Stimulated activated CD8-positive, alpha-beta memory T cell treated with anti-CD3 and anti-CD28 coated beads, Interleukin-15, amount 100 ng/mL, for 48 hours (primary cell): ENCODE data around the gene CDC27.
"Not testable (repeated sequence)": the region's sequence is repeated elsewhere in the genome, so short reads cannot be mapped to it uniquely, and the experiment has no call there.

Experiments
- DNase-seq, 2 donors: peaks; one replicate each; pipeline ENCODE4 v3.0.0-alpha.2; 2020; ENCODE audit warnings: low read depth in 2 of 2

The CDC27 gene

DNA sequence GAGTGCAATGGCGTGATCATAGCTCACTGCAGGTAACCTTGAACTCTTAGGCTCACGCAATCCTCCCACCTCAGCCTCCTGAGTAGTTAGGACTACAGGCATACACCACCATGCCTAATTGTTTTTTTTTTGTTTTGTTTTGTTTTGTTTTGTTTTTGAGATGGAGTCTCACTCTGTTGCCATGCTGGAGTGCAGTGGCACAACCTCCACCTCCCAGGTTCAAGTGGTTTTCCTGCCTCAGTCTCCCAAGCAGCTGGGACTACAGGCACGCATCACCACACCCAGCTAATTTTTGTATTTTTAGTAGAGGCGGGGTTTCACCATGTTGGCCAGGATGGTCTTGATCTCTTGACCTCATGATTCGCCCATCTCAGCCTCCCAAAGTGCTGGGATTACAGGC lies 54.7 kb downstream of the CDC27 start:
- DNase-seq = not testable (repeated sequence)

- no peak for DNase-seq
Measured at GRCh38 chr17:47131761-47132160, 57.3 kb downstream of the CDC27 start.

DNA sequence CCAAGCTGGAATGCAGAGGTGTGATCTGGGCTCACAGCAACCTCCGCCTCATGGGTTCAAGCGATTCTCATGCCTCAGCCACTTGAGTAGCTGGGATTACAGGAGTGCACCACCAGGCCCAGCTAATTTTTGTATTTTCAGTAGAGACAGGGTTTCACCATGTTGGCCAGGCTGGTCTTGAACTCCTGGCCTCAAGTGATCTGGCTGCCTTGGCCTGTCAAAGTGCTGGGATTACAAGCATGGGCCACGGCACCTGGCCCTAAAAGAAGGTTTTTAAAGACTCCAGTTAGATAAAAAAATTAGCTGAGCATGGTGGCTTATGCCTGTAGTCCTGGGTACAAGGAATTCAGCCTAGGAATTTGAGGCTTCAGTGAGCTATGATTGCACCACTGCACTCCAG lies 62.3 kb downstream of the CDC27 start:
- DNase-seq = not testable (repeated sequence)

GRCh38 chr17:47123262-47123661 lies 65.8 kb downstream of the CDC27 start:
- not testable (repeated sequence) for DNase-seq

- DNase-seq = no peak
Measured at GRCh38 chr17:47120521-47121095, 68.5 kb downstream of the CDC27 start.

DNA sequence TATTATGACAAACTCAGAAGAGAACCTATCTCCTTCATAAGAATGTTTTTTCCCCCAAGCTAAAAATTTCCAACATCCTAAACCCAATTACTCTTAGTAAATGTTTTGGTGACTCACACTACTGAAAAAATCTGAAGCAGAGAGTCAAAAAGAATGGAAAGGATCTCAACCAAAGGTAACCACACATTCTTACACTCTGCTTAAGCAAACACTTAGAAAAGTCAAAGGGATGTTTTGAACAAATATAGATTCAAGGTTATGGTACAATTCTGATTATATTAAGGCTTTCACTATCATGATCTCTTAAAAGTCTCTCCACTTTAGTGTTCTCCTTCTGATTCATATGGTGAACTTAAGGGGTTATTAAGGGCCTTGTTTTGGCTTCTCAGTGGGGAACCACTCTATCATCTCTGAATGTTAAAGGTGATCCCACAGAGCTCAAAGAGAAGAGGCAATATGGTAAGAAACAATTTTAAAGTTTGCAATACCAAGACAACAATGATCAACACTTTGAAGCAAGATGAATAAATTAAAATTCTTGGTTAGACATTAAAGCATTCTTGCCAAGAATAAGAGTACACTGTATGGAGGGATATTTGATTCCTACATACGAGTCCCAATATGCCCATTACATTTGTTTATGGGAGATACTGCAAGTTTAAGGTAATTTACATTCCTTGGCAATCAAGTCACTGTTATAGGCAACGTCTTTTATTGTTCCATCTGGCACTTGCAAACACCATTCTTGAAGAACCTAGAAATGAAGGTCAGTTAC lies 69.2 kb downstream of the CDC27 start:
- DNase-seq = no peak

GRCh38 chr17:47117386-47117785 lies 71.7 kb downstream of the CDC27 start:
- DNase-seq = no peak

DNA sequence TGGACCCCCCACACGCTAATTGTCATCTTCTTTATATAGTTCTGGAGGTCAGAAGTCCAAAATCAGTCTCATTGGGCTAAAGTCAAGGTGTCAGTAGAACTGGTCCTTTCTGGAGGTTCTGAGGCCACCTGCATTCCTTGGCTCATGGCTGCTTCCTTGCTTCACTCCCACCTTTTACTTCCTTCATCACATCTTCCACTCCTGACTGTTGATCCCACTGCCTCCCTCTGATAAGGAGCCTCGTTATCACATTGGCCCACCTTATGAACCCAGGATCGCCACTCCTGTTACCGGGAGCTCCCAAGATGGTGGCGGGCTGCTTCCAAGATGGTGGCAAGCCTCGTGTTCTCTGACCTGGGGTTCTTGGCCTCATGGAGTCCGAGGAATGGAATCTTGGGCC lies 83.0 kb downstream of the CDC27 start:
- DNase-seq = no peak

DNA sequence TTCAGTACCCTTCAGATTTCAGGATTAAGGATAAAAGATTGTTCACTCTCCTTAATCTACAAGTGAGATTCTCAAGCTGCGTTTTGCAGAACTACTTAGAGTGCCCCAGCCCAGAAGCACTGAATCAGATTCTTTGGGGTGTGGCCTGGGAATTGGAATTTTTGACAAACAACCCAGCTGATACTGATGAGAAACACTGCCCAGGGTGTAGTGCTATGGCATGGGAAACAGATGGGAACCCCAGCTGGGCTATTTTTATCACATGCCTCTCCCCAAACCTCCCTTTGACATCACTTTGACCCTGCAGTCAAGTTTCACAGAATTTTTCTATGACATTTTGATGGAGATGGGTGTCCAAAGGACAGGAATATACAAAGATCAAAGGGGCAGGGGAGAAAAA lies 83.8 kb downstream of the CDC27 start:
- DNase-seq = not testable (repeated sequence)

DNA sequence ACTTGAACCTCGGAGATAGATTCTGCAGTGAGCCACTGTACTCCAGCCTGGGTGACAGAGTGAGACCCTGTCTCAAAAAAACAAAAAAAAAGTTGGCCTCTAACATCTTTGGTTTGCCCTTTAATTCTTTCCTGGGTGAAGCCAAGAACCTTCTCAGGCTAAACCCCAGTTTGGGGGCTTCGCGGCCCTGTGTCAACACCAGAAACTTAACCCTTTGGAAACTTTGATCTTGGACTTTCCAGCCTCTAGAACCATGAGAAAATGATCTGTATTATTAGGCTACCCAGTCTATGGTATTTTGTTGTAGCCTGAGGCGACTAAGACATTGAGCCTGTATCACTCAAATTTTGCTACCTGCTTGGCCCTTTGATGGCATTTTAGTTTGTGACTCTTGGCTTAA lies 86.2 kb downstream of the CDC27 start:
- no peak for DNase-seq

DNA sequence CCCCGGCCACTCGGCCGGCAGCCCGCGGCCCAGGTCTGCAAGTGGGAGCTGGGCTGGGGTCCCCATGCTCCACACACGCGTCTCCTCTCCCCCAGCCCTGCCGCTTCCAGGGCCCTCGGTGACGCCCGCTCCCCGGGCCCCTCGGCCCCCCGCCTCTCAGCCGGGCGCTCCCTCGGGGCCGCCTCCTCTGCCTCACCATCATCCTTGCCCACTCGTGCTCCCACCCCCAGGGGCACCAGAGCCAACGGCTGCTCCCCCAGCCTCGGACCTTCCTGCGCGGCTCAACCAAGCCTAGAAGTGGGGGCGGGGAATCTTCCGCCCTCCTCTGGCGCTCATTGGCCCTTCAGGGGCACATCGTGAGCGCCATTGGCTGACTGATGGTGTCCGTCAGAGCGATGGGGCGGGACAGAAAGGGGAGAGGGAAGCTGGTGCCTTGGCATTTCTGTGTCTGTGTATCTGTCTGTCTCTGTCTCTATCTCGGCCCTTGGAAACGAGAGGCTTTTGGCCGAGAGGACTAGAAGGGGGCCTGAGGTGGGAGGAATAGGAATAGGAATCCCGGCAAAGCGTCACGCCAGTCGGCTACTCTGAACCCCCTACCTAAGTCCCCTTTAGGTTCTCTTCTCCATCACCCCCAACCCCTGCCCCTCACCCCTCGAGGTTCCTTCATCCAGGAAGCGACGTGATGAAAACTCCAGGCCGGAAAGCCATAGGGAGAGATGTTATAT lies 88.9 kb downstream of the CDC27 start:
- peak; percentile 82 to 83 for DNase-seq

GRCh38 chr17:47099451-47099986 lies 89.6 kb downstream of the CDC27 start:
- no peak for DNase-seq

- DNase-seq = no peak
Measured at GRCh38 chr17:47096343-47096742, 92.8 kb downstream of the CDC27 start.

DNA sequence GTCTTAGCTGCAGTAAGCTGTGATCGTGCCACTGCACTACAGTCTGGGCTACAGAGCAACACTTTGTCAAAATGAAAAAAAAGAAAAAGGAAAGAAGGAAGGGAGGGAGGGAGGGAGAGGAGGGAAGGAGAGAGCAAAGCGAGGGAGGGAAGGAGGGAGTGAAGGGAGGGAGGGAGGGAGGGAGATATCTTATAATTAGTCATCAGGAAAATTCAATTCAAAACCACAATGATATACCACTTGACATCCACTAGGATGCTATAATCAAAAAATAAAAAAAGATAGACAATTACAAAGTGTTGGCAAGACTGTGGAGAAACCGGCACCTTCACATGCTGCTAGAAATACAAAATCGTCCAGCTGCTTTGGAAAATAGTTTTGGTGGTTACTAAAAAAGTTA lies 93.8 kb downstream of the CDC27 start:
- DNase-seq = no peak

- DNase-seq = no peak
Measured at GRCh38 chr17:47087093-47087492, 102.0 kb downstream of the CDC27 start.

GRCh38 chr17:47085736-47086135 lies 103.4 kb downstream of the CDC27 start:
- DNase-seq = no peak

GRCh38 chr17:47078801-47079200 lies 110.3 kb downstream of the CDC27 start:
- no peak for DNase-seq

DNA sequence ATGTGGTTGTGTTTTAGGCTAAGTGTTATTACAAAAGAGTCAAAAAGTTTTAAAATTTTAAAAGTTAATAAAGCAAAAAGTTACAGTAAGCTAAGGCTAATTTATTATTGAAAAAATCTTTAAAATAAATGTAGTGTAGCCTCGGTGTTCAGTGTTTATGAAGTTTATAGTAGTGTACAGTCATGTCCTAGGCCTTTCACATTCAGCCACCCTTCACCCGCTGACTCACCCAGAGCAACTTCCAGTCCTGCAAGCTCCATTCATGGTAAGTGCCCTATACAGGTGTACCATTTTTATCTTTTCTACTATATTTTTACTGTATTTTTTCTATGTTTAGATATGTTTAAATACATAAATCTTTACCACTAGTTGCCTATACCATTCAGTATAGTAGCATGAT lies 111.5 kb downstream of the CDC27 start:
- no peak for DNase-seq

DNA sequence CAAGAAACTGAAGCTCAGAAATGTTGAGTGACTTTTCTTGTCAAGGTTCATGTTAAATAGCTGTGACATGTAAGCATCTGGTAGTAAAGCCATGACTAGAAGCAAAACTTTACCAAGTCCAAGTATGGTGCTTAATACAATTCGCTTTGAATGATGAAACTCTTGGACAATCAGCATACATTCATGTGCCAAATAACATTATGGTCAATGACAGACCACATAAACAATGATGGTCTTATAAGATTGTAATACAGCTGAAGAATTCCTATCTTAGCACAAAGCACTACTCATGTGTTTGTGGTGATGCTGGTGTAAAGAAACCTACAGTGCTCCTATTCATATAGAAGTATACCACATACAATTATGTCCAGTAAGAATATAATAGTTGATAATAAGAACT lies 112.9 kb downstream of the CDC27 start:
- DNase-seq = no peak

DNA sequence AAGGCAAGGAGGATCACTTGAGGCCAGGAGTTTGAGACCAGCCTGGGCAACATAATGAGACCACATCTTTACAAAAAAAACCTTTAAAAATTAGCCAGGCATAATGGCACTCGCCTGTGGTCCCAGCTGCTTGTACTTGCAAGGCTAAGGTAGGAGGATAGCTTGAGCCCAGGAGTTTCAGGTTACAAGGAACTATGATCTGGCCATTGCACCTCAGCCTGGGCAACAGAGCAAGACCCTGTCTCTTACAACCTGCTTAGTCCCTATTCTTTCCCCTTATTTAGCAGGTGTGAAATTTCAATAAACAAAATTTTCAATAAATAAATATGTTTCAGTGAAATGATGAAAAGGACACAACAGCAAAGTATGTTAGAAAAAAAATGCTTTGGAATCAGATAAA lies 114.7 kb downstream of the CDC27 start:
- not testable (repeated sequence) for DNase-seq

DNA sequence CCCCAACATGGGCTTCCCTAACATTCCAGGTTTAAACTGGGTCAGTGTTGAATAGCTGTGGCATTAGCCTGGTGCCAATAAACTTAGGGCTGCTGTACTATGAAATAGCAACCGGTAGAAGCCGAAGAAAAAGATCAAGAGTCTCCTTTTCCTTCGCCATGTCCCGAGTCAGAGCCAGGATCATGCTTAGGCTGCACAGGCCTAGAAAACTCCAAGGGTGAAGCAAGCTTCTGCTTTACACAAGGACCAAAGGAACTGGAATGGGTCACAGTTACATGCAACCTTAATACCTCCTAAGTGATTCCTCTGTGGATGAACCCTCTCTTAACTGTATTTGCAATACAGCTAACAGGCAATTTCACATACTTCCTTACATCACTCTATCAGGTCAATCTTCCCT lies 115.5 kb downstream of the CDC27 start:
- not testable (repeated sequence) for DNase-seq

GRCh38 chr17:47072886-47073285 lies 116.2 kb downstream of the CDC27 start:
- no peak for DNase-seq

DNA sequence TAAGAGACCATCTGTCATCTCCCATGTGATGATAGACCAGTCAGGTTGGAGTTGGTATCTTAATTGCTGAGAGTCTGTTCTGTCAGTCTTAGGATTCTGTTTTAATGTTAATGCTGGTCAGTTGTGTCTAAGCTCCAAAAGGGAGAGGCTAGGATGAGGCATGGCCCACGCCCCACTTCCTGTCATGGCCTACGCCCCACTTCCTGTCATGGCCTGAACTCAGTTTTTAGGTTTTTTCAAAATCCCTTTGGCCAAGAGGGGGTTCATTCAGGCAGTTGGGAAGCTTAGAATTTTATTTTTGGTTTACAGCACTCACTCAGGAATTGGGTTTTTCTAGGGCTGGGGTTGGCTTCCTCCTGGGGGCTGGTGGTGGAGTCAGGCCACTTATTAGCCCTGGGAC lies 117.9 kb downstream of the CDC27 start:
- DNase-seq = not testable (repeated sequence)
